Upper lobe of right lung (tissue), 1 donor: Measurements from ENCODE around the gene MYMX. TPM values are rescaled to one million over a fixed set of nuclear protein-coding genes. Genes with fewer than 3 reads are reported as not detected.

Experiments used
- ATAC-seq: fragments of 200-7000 bp; cut with Tn5 transposase; one replicate; pipeline ENCODE4 v1.9.1; 2020; ENCODE audit warnings: mild to moderate bottlenecking, moderate library complexity
- DNase-seq: peaks from one replicate; pipeline ENCODE4 v3.0.0-alpha.2; 2020
- H3K27ac ChIP-seq: fragments of 200-600 bp; one replicate; pipeline ENCODE4 v1.8.0; 2022
- H3K27me3 ChIP-seq: fragments of 200-600 bp; one replicate; pipeline ENCODE4 v1.8.0; 2022; ENCODE audit warnings: mild to moderate bottlenecking
- H3K36me3 ChIP-seq: fragments of 200-600 bp; one replicate; pipeline ENCODE4 v1.8.0; 2022
- H3K4me1 ChIP-seq: fragments of 200-600 bp; one replicate; pipeline ENCODE4 v1.8.0; 2022
- H3K4me3 ChIP-seq: fragments of 200-600 bp; one replicate; pipeline ENCODE4 v1.8.0; 2022; ENCODE audit warnings: mild to moderate bottlenecking
- H3K9me3 ChIP-seq: fragments of 200-600 bp; one replicate; pipeline ENCODE4 v1.8.0; 2022
- intact Hi-C: fragments of 100-400 bp; cut with DNase I; formaldehyde crosslinking; loops from one replicate; pipeline ENCODE4 v1.11.0; 2022
- total RNA-seq: library from RNA; stranded (reverse); fragmentation: NEBNext Ultra II Directional; extraction: Animal tissue kit (Norgen Biotek cat#: 25700); gene quantifications from one replicate; pipeline ENCODE4 v1.2.1, GENCODE V29; 2021
- TF ChIP-seq, protein P1 (sequence below): fragments of 200-600 bp; IDR thresholded peaks from one replicate; pipeline ENCODE4 v1.8.0; 2022; ENCODE audit warnings: antibody characterized with exemption
- donor health status: DM: no; HTN: yes; CAD: no; lungs with severe emphysema.

MYMX gene
- total RNA-seq, 1 donor from 2014 or later, result 0.52 TPM

GRCh38 chr6:44219053-44219814 is 2.5 kb downstream of the MYMX start:
- TF ChIP-seq, protein P1, sequence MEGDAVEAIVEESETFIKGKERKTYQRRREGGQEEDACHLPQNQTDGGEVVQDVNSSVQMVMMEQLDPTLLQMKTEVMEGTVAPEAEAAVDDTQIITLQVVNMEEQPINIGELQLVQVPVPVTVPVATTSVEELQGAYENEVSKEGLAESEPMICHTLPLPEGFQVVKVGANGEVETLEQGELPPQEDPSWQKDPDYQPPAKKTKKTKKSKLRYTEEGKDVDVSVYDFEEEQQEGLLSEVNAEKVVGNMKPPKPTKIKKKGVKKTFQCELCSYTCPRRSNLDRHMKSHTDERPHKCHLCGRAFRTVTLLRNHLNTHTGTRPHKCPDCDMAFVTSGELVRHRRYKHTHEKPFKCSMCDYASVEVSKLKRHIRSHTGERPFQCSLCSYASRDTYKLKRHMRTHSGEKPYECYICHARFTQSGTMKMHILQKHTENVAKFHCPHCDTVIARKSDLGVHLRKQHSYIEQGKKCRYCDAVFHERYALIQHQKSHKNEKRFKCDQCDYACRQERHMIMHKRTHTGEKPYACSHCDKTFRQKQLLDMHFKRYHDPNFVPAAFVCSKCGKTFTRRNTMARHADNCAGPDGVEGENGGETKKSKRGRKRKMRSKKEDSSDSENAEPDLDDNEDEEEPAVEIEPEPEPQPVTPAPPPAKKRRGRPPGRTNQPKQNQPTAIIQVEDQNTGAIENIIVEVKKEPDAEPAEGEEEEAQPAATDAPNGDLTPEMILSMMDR, result no peak
- Histone ChIP-seq H3K27ac (peak overlapping the region; percentile 84), H3K27me3 (no peaks in the 10 kb centered on the region), H3K9me3 (no peaks in the 10 kb centered on the region), H3K4me1 (peaks cover 60% of the 10 kb centered on the region), H3K4me3 (peak overlapping the region; percentile 62), H3K36me3 (no peaks in the 10 kb centered on the region)
- intact Hi-C loops, result no loop called here
- ATAC-seq, result peak; percentile 80
- DNase-seq, result peak; percentile 94

DNA sequence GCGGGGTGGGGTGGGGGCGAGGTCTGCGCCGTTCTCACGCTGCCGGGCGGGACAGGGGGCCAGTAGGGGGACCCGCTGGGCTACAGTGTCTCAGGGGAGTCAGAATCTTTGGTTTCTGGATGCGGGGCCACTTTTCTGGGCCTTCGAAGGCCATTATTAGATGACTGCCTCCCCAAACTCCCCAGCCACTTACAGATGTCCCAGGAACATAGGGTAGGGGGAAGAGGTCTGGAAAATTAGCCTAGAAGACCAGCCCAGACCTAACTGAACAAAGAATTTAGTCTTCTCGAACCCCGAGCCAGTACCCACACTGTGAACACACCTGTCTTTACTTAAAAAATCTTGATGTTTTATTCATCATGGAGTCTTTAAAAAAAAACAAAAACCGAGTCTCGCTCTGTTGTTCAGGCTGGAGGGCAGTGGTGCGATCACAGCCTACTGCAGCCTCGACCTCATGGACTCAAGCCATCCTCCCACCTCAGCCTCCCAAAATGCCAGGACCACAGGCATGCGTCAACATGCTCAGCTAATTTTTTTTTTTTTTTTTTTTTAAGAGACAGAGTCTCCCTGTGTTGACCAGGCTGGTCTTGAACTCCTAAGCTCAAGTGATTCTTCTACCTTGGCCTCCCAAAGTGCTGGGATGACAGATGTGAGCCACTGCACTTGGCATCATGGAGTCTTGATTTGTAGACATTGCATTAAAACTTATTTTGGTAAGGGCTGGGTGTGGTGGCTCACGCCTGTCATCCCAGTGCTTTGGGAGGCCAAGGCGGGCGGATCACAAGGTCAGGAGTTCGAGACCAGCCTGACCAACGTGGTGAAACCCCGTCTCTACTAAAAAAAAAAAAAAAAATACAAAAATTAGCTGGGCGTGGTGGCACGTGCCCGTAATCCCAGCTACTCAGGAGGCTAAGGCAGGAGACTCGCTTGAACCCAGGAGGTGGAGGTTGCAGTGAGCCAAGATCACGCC is 3.4 kb downstream of the MYMX start:
- H3K9me3 ChIP-seq, result no peaks in the 10 kb centered on the region
- intact Hi-C loops, result no loop called here
- H3K27ac ChIP-seq, result peak overlapping the region; percentile 84
- ATAC-seq (no peak), DNase-seq (no peak)
- TF ChIP-seq, protein P1, result peak; percentile 3
- H3K27me3 ChIP-seq, result no peaks in the 10 kb centered on the region
- peak overlapping the region; percentile 62 for H3K4me3 ChIP-seq
- peaks cover 66% of the 10 kb centered on the region for H3K4me1 ChIP-seq
- H3K36me3 ChIP-seq, result no peaks in the 10 kb centered on the region

DNA sequence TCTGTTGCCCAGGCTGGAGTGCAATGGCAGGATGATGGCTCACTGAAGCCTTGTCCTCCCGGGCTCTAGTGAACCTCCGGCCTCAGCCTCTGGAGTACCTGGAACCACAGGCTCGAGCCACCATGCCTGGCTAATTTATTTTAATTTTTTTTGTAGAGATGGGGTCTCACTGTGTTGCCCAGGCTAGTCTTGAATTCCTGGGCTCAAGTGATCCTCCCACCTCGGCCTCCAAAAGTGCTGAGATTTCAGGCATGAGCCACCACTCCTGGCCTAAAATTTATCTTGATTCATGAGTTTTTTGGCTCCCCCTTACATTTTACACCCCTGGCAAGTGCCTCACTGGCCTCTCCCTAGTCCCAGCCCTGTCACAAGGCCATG is 4.2 kb downstream of the MYMX start:
- Histone ChIP-seq H3K27me3 (no peaks in the 10 kb centered on the region), H3K4me3 (no peak overlapping the region), H3K27ac (peak overlapping the region; percentile 84), H3K9me3 (no peaks in the 10 kb centered on the region), H3K36me3 (no peaks in the 10 kb centered on the region), H3K4me1 (peaks cover 66% of the 10 kb centered on the region)
- ATAC-seq (no peak), DNase-seq (no peak)
- intact Hi-C loops, result no loop called here
- TF ChIP-seq, protein P1, result no peak

GRCh38 chr6:44221291-44221960 is 4.7 kb downstream of the MYMX start:
- ATAC-seq (peak; percentile 72), DNase-seq (peak; percentile 94)
- Histone ChIP-seq H3K27ac (peak overlapping the region; percentile 84), H3K27me3 (no peaks in the 10 kb centered on the region), H3K4me3 (peak overlapping the region; percentile 26), H3K4me1 (peaks cover 72% of the 10 kb centered on the region), H3K9me3 (no peaks in the 10 kb centered on the region), H3K36me3 (no peaks in the 10 kb centered on the region)
- intact Hi-C loops, result no loop called here
- TF ChIP-seq, protein P1, result peak; percentile 86

DNA sequence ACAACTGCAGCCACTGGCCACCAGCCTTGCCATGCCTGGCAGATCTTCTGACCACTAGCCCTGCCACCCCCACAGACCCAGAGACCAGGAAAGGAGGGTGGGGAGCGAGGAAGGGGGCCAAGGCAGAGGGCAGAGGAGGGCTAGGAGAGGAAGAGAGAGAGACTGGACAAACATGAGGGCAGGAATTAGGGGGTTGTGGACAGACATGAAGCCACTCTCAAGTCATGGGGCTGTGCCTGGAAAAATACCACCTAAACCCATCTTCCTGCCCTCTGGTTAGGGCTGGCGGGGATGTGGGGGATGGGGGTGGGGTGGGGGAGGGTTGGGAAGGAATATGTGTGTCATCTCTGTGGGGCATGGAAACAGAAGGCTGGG is 5.2 kb downstream of the MYMX start:
- peak overlapping the region; percentile 26 for H3K4me3 ChIP-seq
- TF ChIP-seq, protein P1, result no peak

More for the DNA sequence above, 5.2 kb downstream of the MYMX start:
- Histone ChIP-seq H3K27ac (peak overlapping the region; percentile 84), H3K9me3 (no peaks in the 10 kb centered on the region), H3K4me1 (peaks cover 73% of the 10 kb centered on the region), H3K36me3 (no peaks in the 10 kb centered on the region), H3K27me3 (no peaks in the 10 kb centered on the region)
- DNase-seq (no peak), ATAC-seq (no peak)
- intact Hi-C loops, result no loop called here
